Adipose tissue (tissue), 3 donors: ENCODE measurements around the gene EXOSC7. TPM values are rescaled to one million over a fixed set of nuclear protein-coding genes. Genes with fewer than 3 reads are reported as not detected.

Experiments
- H3K27ac ChIP-seq: one replicate; pipeline ENCODE4 v1.5.1; 2013; ENCODE audit warnings: low read depth, low read length
- WGBS, 3 donors: extraction: QIAGEN DNeasy Blood & Tissue Kit; methylation state at CpG; one replicate each; pipeline ENCODE4 v1.1.7; 2013; 5-methylcytosine and 5-hydroxymethylcytosine counted together
- polyA plus RNA-seq, 3 donors: library from polyadenylated mRNA; stranded (reverse); fragments of 200-250 nt; gene quantifications; one replicate each; pipeline ENCODE4 v1.2.3, GENCODE V29; 2013
- donor health status: healthy with polysubstance abuse.
- donor health status: Bipolar disorder and iron deficiency.
- donor health status: healthy.

Gene EXOSC7
- polyA plus RNA-seq, 3 donors = 17.1 to 24.1 (median 22.8) TPM

GRCh38 chr3:45009868-45010267 is 33.8 kb downstream of the EXOSC7 start:
- WGBS, 3 donors = 90 to 100% (median 92%) methylated on average over 1 of the region's 1 CpG
- H3K27ac ChIP-seq = no peak overlapping the region

GRCh38 chr3:45010811-45011333 is 34.8 kb downstream of the EXOSC7 start:
- no peak overlapping the region for H3K27ac ChIP-seq
- 64 to 73% (median 67%) methylated on average over 3 of the region's 3 CpGs for WGBS, 3 donors

GRCh38 chr3:45011756-45012508 is 35.9 kb downstream of the EXOSC7 start:
- H3K27ac ChIP-seq = no peak overlapping the region
- 15 to 70% (median 18%) methylated on average over 7 of the region's 7 CpGs for WGBS, 3 donors

GRCh38 chr3:45012577-45012976 is 36.5 kb downstream of the EXOSC7 start:
- 82 to 96% (median 88%) methylated on average over 4 of the region's 4 CpGs for whole genome bisulfite sequencing, 3 donors
- H3K27ac ChIP-seq = peak overlapping the region; percentile 5

- H3K27ac ChIP-seq = no peak overlapping the region
- 52 to 81% (median 60%) methylated on average over 2 of the region's 2 CpGs for WGBS, 3 donors
Observed at GRCh38 chr3:45016916-45017315, 40.9 kb downstream of the EXOSC7 start.

- 29 to 76% (median 30%) methylated on average over 5 of the region's 5 CpGs for WGBS, 3 donors
- no peak overlapping the region for H3K27ac ChIP-seq
Observed at GRCh38 chr3:45017821-45018220, 41.8 kb downstream of the EXOSC7 start.

GRCh38 chr3:45020534-45020933 is 44.5 kb downstream of the EXOSC7 start:
- H3K27ac ChIP-seq = no peak overlapping the region
- WGBS, 3 donors = 68 to 72% (median 72%) methylated on average over 8 of the region's 8 CpGs

- 53 to 64% (median 63%) methylated on average over 12 of the region's 12 CpGs for WGBS, 3 donors
- no peak overlapping the region for H3K27ac ChIP-seq
Observed at GRCh38 chr3:45021524-45022297, 45.7 kb downstream of the EXOSC7 start.

- H3K27ac ChIP-seq = no peak overlapping the region
- 57 to 75% (median 73%) methylated on average over 3 of the region's 3 CpGs for WGBS, 3 donors
Observed at GRCh38 chr3:45023675-45024074, 47.6 kb downstream of the EXOSC7 start.

- WGBS, 3 donors = 42 to 51% (median 43%) methylated on average over 6 of the region's 6 CpGs
- no peak overlapping the region for H3K27ac ChIP-seq
Observed at GRCh38 chr3:45024542-45025255, 48.7 kb downstream of the EXOSC7 start.

GRCh38 chr3:45026038-45026437 is 50.0 kb downstream of the EXOSC7 start, which contains the start of gene CLEC3B:
CLEC3B (plus strand) TSS chr3:45026303; CDS start chr3:45026363, 60 bp downstream.
- 11 to 47% (median 14%) methylated on average over 13 of the region's 13 CpGs for WGBS, 3 donors
- H3K27ac ChIP-seq = no peak within 1 kb of the TSS

GRCh38 chr3:45026957-45027356 is 50.9 kb downstream of the EXOSC7 start:
- H3K27ac ChIP-seq = no peak overlapping the region
- 36 to 41% (median 41%) methylated on average over 4 of the region's 4 CpGs for WGBS, 3 donors

GRCh38 chr3:45027441-45027840 is 51.4 kb downstream of the EXOSC7 start:
- H3K27ac ChIP-seq = no peak overlapping the region
- 64 to 85% (median 71%) methylated on average over 4 of the region's 4 CpGs for WGBS, 3 donors

- no peak overlapping the region for H3K27ac ChIP-seq
- WGBS, 3 donors = 70 to 93% (median 83%) methylated on average over 2 of the region's 2 CpGs
Observed at GRCh38 chr3:45029216-45029615, 53.2 kb downstream of the EXOSC7 start.

- WGBS, 3 donors = 69 to 77% (median 70%) methylated on average over 5 of the region's 5 CpGs
- H3K27ac ChIP-seq = no peak overlapping the region
Observed at GRCh38 chr3:45029661-45030060, 53.6 kb downstream of the EXOSC7 start.

GRCh38 chr3:45031531-45031930 is 55.5 kb downstream of the EXOSC7 start:
- H3K27ac ChIP-seq = no peak overlapping the region
- 77 to 88% (median 80%) methylated on average over 3 of the region's 3 CpGs for WGBS, 3 donors

- no peak overlapping the region for H3K27ac ChIP-seq
- WGBS, 3 donors = 93 to 97% (median 94%) methylated on average over 2 of the region's 2 CpGs
Observed at GRCh38 chr3:45032113-45032512, 56.1 kb downstream of the EXOSC7 start.

- no peak overlapping the region for H3K27ac ChIP-seq
- 63 to 83% (median 71%) methylated on average over 6 of the region's 6 CpGs for WGBS, 3 donors
Observed at GRCh38 chr3:45033791-45034190, 57.7 kb downstream of the EXOSC7 start.
